GM23338 (cell line): Measurements from ENCODE around the gene CCNY. TPM values are rescaled to one million over a fixed set of nuclear protein-coding genes. Genes with fewer than 3 reads are reported as not detected.

Experiments used
- ATAC-seq: fragments of 200-7000 bp; cut with Tn5 transposase; 3 replicates; pipeline ENCODE4 v1.9.1; 2020
- DNase-seq: peaks from one replicate; pipeline ENCODE4 v3.0.0-alpha.2; 2015; ENCODE audit warnings: low spot score
- H2AFZ ChIP-seq: fragments of 200-600 bp; sonication (generic); 2 replicates; pipeline ENCODE4 v1.8.0; 2016; ENCODE audit warnings: antibody characterized with exemption, mild to moderate bottlenecking, moderate library complexity
- H3F3A ChIP-seq: fragments of 200-600 bp; sonication (generic); replicated peaks from 2 replicates; pipeline ENCODE4 v1.8.0; 2017; ENCODE audit warnings: antibody characterized with exemption, mixed run types, low read depth
- H3K27ac ChIP-seq: fragments of 200-600 bp; sonication (generic); 2 replicates; pipeline ENCODE4 v1.6.1; 2016; ENCODE audit warnings: low read depth
- H3K27me3 ChIP-seq: fragments of 200-600 bp; sonication (generic); 2 replicates; pipeline ENCODE4 v1.8.0; 2016; ENCODE audit warnings: mild to moderate bottlenecking, mixed run types, moderate library complexity; ENCODE audit not compliant: insufficient read depth
- H3K36me3 ChIP-seq: fragments of 200-600 bp; sonication (generic); 2 replicates; pipeline ENCODE4 v1.8.0; 2016; ENCODE audit warnings: mild to moderate bottlenecking; ENCODE audit not compliant: insufficient read depth
- H3K4me1 ChIP-seq: fragments of 200-600 bp; sonication (generic); 2 replicates; pipeline ENCODE4 v1.8.0; 2016; ENCODE audit warnings: mild to moderate bottlenecking, moderate library complexity; ENCODE audit not compliant: insufficient read depth
- H3K4me2 ChIP-seq: fragments of 200-600 bp; sonication (generic); 2 replicates; pipeline ENCODE4 v1.7.1; 2017; ENCODE audit warnings: mixed run types
- H3K4me3 ChIP-seq: fragments of 200-600 bp; sonication (generic); 2 replicates; pipeline ENCODE4 v1.6.1; 2016; ENCODE audit warnings: mixed run types
- H3K79me2 ChIP-seq: fragments of 200-600 bp; sonication (generic); replicated peaks from 2 replicates; pipeline ENCODE4 v1.8.0; 2017; ENCODE audit warnings: mild to moderate bottlenecking; ENCODE audit not compliant: insufficient read depth
- H3K9me2 ChIP-seq: fragments of 200-600 bp; sonication (generic); 2 replicates; pipeline ENCODE4 v1.8.0; 2017; ENCODE audit not compliant: insufficient read depth
- H4K20me1 ChIP-seq: fragments of 200-600 bp; sonication (generic); replicated peaks from 2 replicates; pipeline ENCODE4 v1.8.0; 2017; ENCODE audit warnings: mild to moderate bottlenecking; ENCODE audit not compliant: insufficient read depth
- H3K27ac Mint-ChIP-seq: 2 replicates; pipeline ENCODE4 v1.8.0; 2020; ENCODE audit warnings: inconsistent platforms, mild to moderate bottlenecking, moderate library complexity, mixed read lengths
- H3K27me3 Mint-ChIP-seq: 3 replicates; pipeline ENCODE4 v1.8.0; 2022; ENCODE audit warnings: low read depth, mild to moderate bottlenecking, moderate library complexity, mixed read lengths, inconsistent platforms; ENCODE audit not compliant: insufficient read depth, poor library complexity
- H3K36me3 Mint-ChIP-seq: 3 replicates; pipeline ENCODE4 v1.8.0; 2021; ENCODE audit warnings: low read depth, mild to moderate bottlenecking, inconsistent platforms, moderate library complexity, mixed read lengths
- H3K4me1 Mint-ChIP-seq: 3 replicates; pipeline ENCODE4 v1.8.0; 2020; ENCODE audit warnings: mild to moderate bottlenecking, inconsistent platforms, mixed read lengths
- H3K4me3 Mint-ChIP-seq: 3 replicates; pipeline ENCODE4 v1.8.0; 2021; ENCODE audit warnings: moderate library complexity, mild to moderate bottlenecking, inconsistent platforms, mixed read lengths
- H3K9me3 Mint-ChIP-seq: 3 replicates; pipeline ENCODE4 v1.8.0; 2020; ENCODE audit warnings: moderate library complexity, mild to moderate bottlenecking, inconsistent platforms, mixed read lengths
- CTCF ChIP-seq, 2 experiments: fragments of 200-600 bp in 1 of 2; sonication (generic) in 1 of 2; conservative IDR thresholded peaks; 2 replicates each; pipeline versions ENCODE4 v1.5.1 to v1.6.1; 2016 to 2017; ENCODE audit warnings: antibody characterized with exemption in 2 of 2, low read depth in 2 of 2, mild to moderate bottlenecking in 2 of 2, moderate library complexity in 1 of 2
- ETS1 ChIP-seq: IDR thresholded peaks from 2 replicates; pipeline ENCODE4 v1.6.1; 2016; ENCODE audit warnings: antibody characterized with exemption
- JUNB ChIP-seq: IDR thresholded peaks from one replicate; pipeline ENCODE4 v1.6.1; 2016; ENCODE audit warnings: antibody characterized with exemption; ENCODE audit not compliant: unreplicated experiment
- NANOG ChIP-seq: IDR thresholded peaks from 2 replicates; pipeline ENCODE4 v1.6.1; 2016; ENCODE audit warnings: antibody characterized with exemption, borderline replicate concordance
- ZNF114 ChIP-seq: fragments of 250-450 bp; sonication (Bioruptor Pico); IDR thresholded peaks from 2 replicates; pipeline ENCODE4 v1.5.0; 2020; ENCODE audit warnings: mild to moderate bottlenecking, moderate library complexity
- ZNF331 ChIP-seq: fragments of 250-450 bp; sonication (Bioruptor Pico); IDR thresholded peaks from 2 replicates; pipeline ENCODE4 v1.5.0; 2020; ENCODE audit warnings: low read depth, mild to moderate bottlenecking, moderate library complexity
- ZNF462 ChIP-seq: fragments of 250-450 bp; sonication (Bioruptor Pico); IDR thresholded peaks from 2 replicates; pipeline ENCODE4 v1.5.0; 2020; ENCODE audit warnings: mild to moderate bottlenecking, moderate library complexity
- polyA plus RNA-seq: library from polyadenylated mRNA; unstranded; fragments of >200 nt; fragmentation: Nextera tagmentation; extraction: Ambion mirVana; gene quantifications from 2 replicates; pipeline ENCODE4 v1.2.1, GENCODE V29; 2016
- total RNA-seq: library from RNA; depleted of rRNA; stranded (reverse); fragments of >200 nt; shearing (Covaris generic); gene quantifications from 2 replicates; pipeline ENCODE4 v1.2.3, GENCODE V29; 2014

CCNY gene
- total and polyA plus RNA-seq, 2 experiments from 2014 or later, result 14.2 to 29.0 TPM

GRCh38 chr10:35416619-35417312 lies 80.5 kb downstream of the CCNY start:
- Mint-ChIP-seq H3K27ac (no peak overlapping the region), H3K4me3 (no peak overlapping the region), H3K9me3 (no peaks in the 10 kb centered on the region), H3K36me3 (no peaks in the 10 kb centered on the region; the same call in 2 of the 3 replicates), H3K4me1 (peaks cover 61% of the 10 kb centered on the region), H3K27me3 (peaks cover 4% of the 10 kb centered on the region)
- no peaks in the 10 kb centered on the region for H3K36me3 ChIP-seq
- H3K4me3 ChIP-seq, result no peak overlapping the region
- no peaks in the 10 kb centered on the region for H3F3A ChIP-seq
- H3K79me2 ChIP-seq, result peaks cover 97% of the 10 kb centered on the region
- no peaks in the 10 kb centered on the region for H3K9me2 ChIP-seq
- no peak overlapping the region; the same call in 1 of the 2 replicates for H3K27ac ChIP-seq
- TF ChIP-seq NANOG, result no peak
- TF ChIP-seq CTCF (conservative IDR thresholded peaks at IDR 0.05; ENCODE audit: low read depth in 2 of 2), result peak in 1 of 2 experiments; percentile 21; a peak in 1 of 4 replicates
- no peaks in the 10 kb centered on the region for H3K27me3 ChIP-seq
- ATAC-seq (peak; percentile 16; the same call in 2 of the 3 replicates), DNase-seq (peak; percentile 50)
- no peaks in the 10 kb centered on the region; the same call in none of the 2 replicates for H4K20me1 ChIP-seq
- H2AFZ ChIP-seq, result no peak overlapping the region
- peaks cover 55% of the 10 kb centered on the region for H3K4me1 ChIP-seq
- 0 out of 2 replicates have a peak overlapping the region, but pooled peaks have one; percentile 31 for H3K4me2 ChIP-seq

- no peaks in the 10 kb centered on the region for H3K9me3 Mint-ChIP-seq
Measured at GRCh38 chr10:35417313-35417625, 81.0 kb downstream of the CCNY start.

GRCh38 chr10:35417795-35418194 lies 81.5 kb downstream of the CCNY start:
- Histone ChIP-seq H3F3A (no peaks in the 10 kb centered on the region), H2AFZ (no peak overlapping the region), H3K9me2 (no peaks in the 10 kb centered on the region), H3K27me3 (no peaks in the 10 kb centered on the region), H3K4me2 (peak overlapping the region; percentile 35; the same call in 1 of the 2 replicates), H3K36me3 (no peaks in the 10 kb centered on the region), H3K4me3 (no peak overlapping the region), H3K27ac (no peak overlapping the region), H3K79me2 (peaks cover 98% of the 10 kb centered on the region), H4K20me1 (no peaks in the 10 kb centered on the region; the same call in none of the 2 replicates), H3K4me1 (peaks cover 52% of the 10 kb centered on the region)
- Mint-ChIP-seq H3K9me3 (no peaks in the 10 kb centered on the region), H3K4me3 (no peak overlapping the region), H3K4me1 (peaks cover 65% of the 10 kb centered on the region), H3K36me3 (no peaks in the 10 kb centered on the region; the same call in 2 of the 3 replicates), H3K27ac (no peak overlapping the region; the same call in 1 of the 2 replicates), H3K27me3 (peaks cover 4% of the 10 kb centered on the region)
- no peak for DNase-seq
- ATAC-seq, result no peak
- TF ChIP-seq ZNF114 (CRISPR knock-in tag) (no peak), ZNF462 (CRISPR knock-in tag) (no peak), ETS1 (no peak), ZNF331 (CRISPR knock-in tag) (no peak)

More at GRCh38 chr10:35417313-35417625, 81.0 kb downstream of the CCNY start:
- Histone ChIP-seq H4K20me1 (no peaks in the 10 kb centered on the region; the same call in none of the 2 replicates), H2AFZ (no peak overlapping the region), H3K4me3 (no peak overlapping the region), H3K27me3 (no peaks in the 10 kb centered on the region), H3F3A (no peaks in the 10 kb centered on the region), H3K4me2 (no peak overlapping the region), H3K4me1 (peaks cover 53% of the 10 kb centered on the region), H3K36me3 (no peaks in the 10 kb centered on the region), H3K27ac (no peak overlapping the region), H3K79me2 (peaks cover 97% of the 10 kb centered on the region), H3K9me2 (no peaks in the 10 kb centered on the region)
- Mint-ChIP-seq H3K27me3 (peaks cover 4% of the 10 kb centered on the region), H3K36me3 (no peaks in the 10 kb centered on the region; the same call in 2 of the 3 replicates), H3K27ac (no peak overlapping the region), H3K4me1 (peaks cover 64% of the 10 kb centered on the region), H3K4me3 (no peak overlapping the region)
- DNase-seq, result no peak
- no peak for TF ChIP-seq JUNB
- no peak for TF ChIP-seq ZNF331 (CRISPR knock-in tag)
- no peak for ATAC-seq
